Mesenchymal stem cell (in vitro differentiated cells and primary cell): ENCODE data around the gene GTF2I.
"Not testable (repeated sequence)": the region's sequence is repeated elsewhere in the genome, so short reads cannot be mapped to it uniquely, and the experiment has no call there.

Source experiments
- DNase-seq: peaks from one replicate; pipeline ENCODE4 v3.0.0-alpha.2; 2013
- H2AFZ ChIP-seq: one replicate; pipeline ENCODE4 v1.6.1; 2013; ENCODE audit warnings: low read depth, mild to moderate bottlenecking, control low read depth, inconsistent platforms, low read length, moderate library complexity
- H2AK5ac ChIP-seq: 2 replicates; pipeline ENCODE4 v1.6.1; 2013; ENCODE audit warnings: low read length, moderate library complexity, mild to moderate bottlenecking, inconsistent platforms; ENCODE audit not compliant: severe bottlenecking
- H2BK120ac ChIP-seq: one replicate; pipeline ENCODE4 v1.6.1; 2013; ENCODE audit warnings: low read depth, mild to moderate bottlenecking, inconsistent platforms, low read length, moderate library complexity
- H2BK12ac ChIP-seq, 2 experiments: one replicate each; pipeline ENCODE4 v1.6.1; 2013; ENCODE audit warnings: inconsistent platforms in 2 of 2, low read length in 2 of 2, mild to moderate bottlenecking in 2 of 2, moderate library complexity in 2 of 2, control low read depth in 1 of 2
- H2BK15ac ChIP-seq: one replicate; pipeline ENCODE4 v1.6.1; 2013; ENCODE audit warnings: mild to moderate bottlenecking, low read depth, inconsistent platforms; ENCODE audit not compliant: poor library complexity, severe bottlenecking
- H2BK5ac ChIP-seq: 2 replicates; pipeline ENCODE4 v1.6.1; 2013; ENCODE audit warnings: low read depth, mild to moderate bottlenecking, low read length, control low read depth, inconsistent platforms; ENCODE audit not compliant: poor library complexity, severe bottlenecking
- H3K14ac ChIP-seq, 2 experiments: one replicate each; pipeline ENCODE4 v1.6.1; 2013; ENCODE audit warnings: inconsistent platforms in 2 of 2, low read length in 2 of 2, control low read depth in 1 of 2, mild to moderate bottlenecking in 1 of 2, moderate library complexity in 1 of 2
- H3K18ac ChIP-seq, 2 experiments: one replicate each; pipeline ENCODE4 v1.6.1; 2013; ENCODE audit warnings: inconsistent platforms in 2 of 2, low read length in 2 of 2, control low read depth in 1 of 2, low read depth in 1 of 2, mild to moderate bottlenecking in 1 of 2
- H3K23ac ChIP-seq, 2 experiments: one replicate each; pipeline ENCODE4 v1.6.1; 2013; ENCODE audit warnings: inconsistent platforms in 2 of 2, low read length in 2 of 2, mild to moderate bottlenecking in 2 of 2, moderate library complexity in 2 of 2, control low read depth in 1 of 2
- H3K27ac ChIP-seq: 2 replicates; pipeline ENCODE4 v1.5.1; 2013; ENCODE audit warnings: mild to moderate bottlenecking, moderate library complexity, low read length, control low read depth, inconsistent platforms; ENCODE audit not compliant: poor library complexity, severe bottlenecking
- H3K27me3 ChIP-seq, 2 experiments: 2 replicates each; pipeline versions ENCODE4 v1.6.1 to v1.7.0; 2013; ENCODE audit warnings: low read length in 2 of 2, mild to moderate bottlenecking in 2 of 2, moderate library complexity in 2 of 2, control low read depth in 1 of 2, inconsistent platforms in 1 of 2; ENCODE audit not compliant: control insufficient read depth in 1 of 2, insufficient read depth in 1 of 2
- H3K36me3 ChIP-seq, 2 experiments: 2 replicates each; pipeline versions ENCODE4 v1.6.1 to v1.7.0; 2013; ENCODE audit warnings: low read length in 2 of 2, control low read depth in 1 of 2, inconsistent platforms in 1 of 2, low read depth in 1 of 2, mild to moderate bottlenecking in 1 of 2; ENCODE audit not compliant: insufficient read depth in 2 of 2, control insufficient read depth in 1 of 2
- H3K4ac ChIP-seq, 2 experiments: one replicate each; pipeline ENCODE4 v1.6.1; 2013; ENCODE audit warnings: inconsistent platforms in 2 of 2, low read length in 2 of 2, mild to moderate bottlenecking in 2 of 2, moderate library complexity in 2 of 2, control low read depth in 1 of 2, low read depth in 1 of 2
- H3K4me1 ChIP-seq: 2 replicates; pipeline ENCODE4 v1.6.1; 2013; ENCODE audit warnings: low read depth, low read length, control low read depth; ENCODE audit not compliant: control insufficient read depth, insufficient read depth
- H3K4me2 ChIP-seq: 2 replicates; pipeline ENCODE4 v1.6.1; 2013; ENCODE audit warnings: low read length, mild to moderate bottlenecking, inconsistent platforms; ENCODE audit not compliant: poor library complexity, severe bottlenecking
- H3K4me3 ChIP-seq, 2 experiments: 2 replicates each; pipeline versions ENCODE4 v1.5.1 to v1.7.0; 2013; ENCODE audit warnings: low read length in 2 of 2, mild to moderate bottlenecking in 2 of 2, control low read depth in 1 of 2, low read depth in 1 of 2; ENCODE audit not compliant: insufficient read depth in 1 of 2
- H3K79me1 ChIP-seq: replicated peaks from 2 replicates; pipeline ENCODE4 v1.6.1; 2013; ENCODE audit warnings: mild to moderate bottlenecking, control low read depth, low read length, inconsistent platforms; ENCODE audit not compliant: poor library complexity, severe bottlenecking
- H3K9ac ChIP-seq: 2 replicates; pipeline ENCODE4 v1.7.0; 2013; ENCODE audit warnings: mild to moderate bottlenecking, low read length, moderate library complexity
- H3K9me3 ChIP-seq: 2 replicates; pipeline ENCODE4 v1.7.0; 2013; ENCODE audit warnings: mild to moderate bottlenecking, low read length; ENCODE audit not compliant: control insufficient read depth
- H4K8ac ChIP-seq: one replicate; pipeline ENCODE4 v1.6.1; 2013; ENCODE audit warnings: inconsistent platforms, mild to moderate bottlenecking, low read length, moderate library complexity
- H4K91ac ChIP-seq: one replicate; pipeline ENCODE4 v1.6.1; 2013; ENCODE audit warnings: mild to moderate bottlenecking, low read length, inconsistent platforms
- WGBS: methylation state at CpG from one replicate; pipeline ENCODE4 v1.1.7; 2013; ENCODE audit warnings: mixed read lengths; 5-methylcytosine and 5-hydroxymethylcytosine counted together

The GTF2I gene

GRCh38 chr7:74637745-74638144, 19.8 kb upstream of the GTF2I start:
- Histone ChIP-seq H3K27ac (no peak overlapping the region), H2AFZ (no peak overlapping the region), H3K4me1 (peaks cover 6% of the 10 kb centered on the region), H3K23ac (no peak overlapping the region), H2BK5ac (no peak overlapping the region), H4K91ac (no peak overlapping the region), H2BK120ac (no peak overlapping the region), H3K14ac (no peak overlapping the region), H3K36me3 (no peaks in the 10 kb centered on the region), H3K9ac (no peak overlapping the region), H3K4ac (no peak overlapping the region), H3K27me3 (no peaks in the 10 kb centered on the region), H2BK15ac (no peak overlapping the region), H2BK12ac (no peak overlapping the region), H3K4me2 (no peak overlapping the region), H3K18ac (no peak overlapping the region), H3K79me1 (no peaks in the 10 kb centered on the region), H2AK5ac (no peak overlapping the region), H4K8ac (no peak overlapping the region), H3K9me3 (no peaks in the 10 kb centered on the region), H3K4me3 (no peak overlapping the region)
- DNase-seq, result no peak
- 97% methylated on average over 6 of the region's 7 CpGs for WGBS

GRCh38 chr7:74650055-74650454, 7.5 kb upstream of the GTF2I start:
- not testable (repeated sequence) for H3K27me3 ChIP-seq, H3K14ac ChIP-seq, H3K4ac ChIP-seq, H2BK12ac ChIP-seq, H2AK5ac ChIP-seq, H2BK120ac ChIP-seq, H3K9me3 ChIP-seq, H2BK15ac ChIP-seq, H3K23ac ChIP-seq, H3K79me1 ChIP-seq, H3K36me3 ChIP-seq, H3K18ac ChIP-seq, H4K91ac ChIP-seq, H3K4me1 ChIP-seq, H3K27ac ChIP-seq
- Histone ChIP-seq H3K4me2 (peak overlapping the region; percentile 43), H3K4me3 (peak overlapping the region in 1 of 2 experiments; percentile 66), H2AFZ (peak overlapping the region; percentile 53), H2BK5ac (peak overlapping the region; percentile 31), H4K8ac (peak overlapping the region; percentile 77), H3K9ac (peak overlapping the region; percentile 64)
- WGBS, result 32% methylated on average over 6 of the region's 11 CpGs
- DNase-seq, result peak; percentile 74

GRCh38 chr7:74650493-74651132, 6.9 kb upstream of the GTF2I start:
- not testable (repeated sequence) for H4K8ac ChIP-seq, H2AK5ac ChIP-seq, H3K79me1 ChIP-seq, H3K27me3 ChIP-seq, H3K9ac ChIP-seq, H3K4me2 ChIP-seq, H3K4me1 ChIP-seq, H3K9me3 ChIP-seq, H3K4me3 ChIP-seq, H2BK15ac ChIP-seq, H2AFZ ChIP-seq, H3K36me3 ChIP-seq, H2BK120ac ChIP-seq, H3K14ac ChIP-seq, H2BK12ac ChIP-seq, H2BK5ac ChIP-seq, H3K23ac ChIP-seq, H3K27ac ChIP-seq, H3K4ac ChIP-seq, H4K91ac ChIP-seq, H3K18ac ChIP-seq
- WGBS, result 48% methylated on average over 3 of the region's 9 CpGs
- peak; percentile 22 for DNase-seq

GRCh38 chr7:74651133-74651504, 6.4 kb upstream of the GTF2I start:
- 98% methylated on average over 9 of the region's 12 CpGs for WGBS
- not testable (repeated sequence) for H3K27ac ChIP-seq

More at GRCh38 chr7:74651133-74651504, 6.4 kb upstream of the GTF2I start:
- not testable (repeated sequence) for H2AFZ ChIP-seq, H4K8ac ChIP-seq, H2AK5ac ChIP-seq, H2BK120ac ChIP-seq, H4K91ac ChIP-seq, H2BK15ac ChIP-seq, H3K4me1 ChIP-seq, H3K79me1 ChIP-seq, H3K4ac ChIP-seq, H3K4me2 ChIP-seq, H3K9ac ChIP-seq, H3K36me3 ChIP-seq, DNase-seq, H2BK5ac ChIP-seq, H3K23ac ChIP-seq, H3K14ac ChIP-seq, H3K9me3 ChIP-seq, H3K18ac ChIP-seq, H3K4me3 ChIP-seq, H3K27me3 ChIP-seq, H2BK12ac ChIP-seq
